Loucy (cell line): ENCODE results near the gene PDGFB.

Experiments
- CTCF ChIP-seq: fragments of 200-600 bp; sonication (generic); conservative IDR thresholded peaks from 2 replicates; pipeline ENCODE4 v1.5.1; 2014; ENCODE audit warnings: mild to moderate bottlenecking, antibody characterized with exemption, low read length
- EZH2phosphoT487 ChIP-seq: fragments of 200-600 bp; IDR thresholded peaks from 2 replicates; pipeline ENCODE4 v1.6.1; 2018; ENCODE audit warnings: antibody characterized with exemption, mild to moderate bottlenecking, moderate library complexity, borderline replicate concordance

- no peak for TF ChIP-seq CTCF
- no peak for TF ChIP-seq EZH2phosphoT487
Observed at GRCh38 chr22:39178206-39179111, 66.3 kb downstream of the PDGFB start.
